K562 (cell line): ENCODE data around the gene PARP4. TPM values are rescaled to one million over a fixed set of nuclear protein-coding genes. Genes with fewer than 3 reads are reported as not detected.

Source experiments
- FOXA3 ChIP-seq, 2 experiments: fragments of 450-650 bp in 1 of 2; sonication (generic) in 1 of 2; formaldehyde crosslinking; IDR thresholded peaks in 1 of 2; conservative IDR thresholded peaks in 1 of 2; 2 replicates each; pipeline versions ENCODE4 v1.4.0 to v1.8.0; 2020 to 2022; ENCODE audit warnings: mild to moderate bottlenecking in 2 of 2, missing genetic modification reagents in 1 of 2
- ID3 ChIP-seq, 2 experiments: fragments of 250-450 bp in 1 of 2; fragments of 450-650 bp in 1 of 2; sonication (Bioruptor Pico) in 1 of 2; IDR thresholded peaks; 2 replicates each; pipeline versions ENCODE4 v1.6.1 to v1.8.0; 2016 to 2021; ENCODE audit warnings: mild to moderate bottlenecking in 2 of 2, moderate library complexity in 2 of 2, missing compliant biosample characterization in 1 of 2, missing genetic modification characterization in 1 of 2
- JUN ChIP-seq, 2 experiments: sonication (generic) in 1 of 2; formaldehyde crosslinking in 1 of 2; IDR thresholded peaks; 2 replicates each; pipeline versions ENCODE4 v1.6.1 to v1.8.0; 2012 to 2022; ENCODE audit warnings: borderline replicate concordance in 2 of 2, mild to moderate bottlenecking in 2 of 2, improper control_type of control experiment in 1 of 2, low read depth in 1 of 2, low read length in 1 of 2, missing genetic modification reagents in 1 of 2
- NR3C1 ChIP-seq: sonication (generic); formaldehyde crosslinking; IDR thresholded peaks from 2 replicates; pipeline ENCODE4 v1.8.1; 2022; ENCODE audit warnings: missing genetic modification reagents
- PATZ1 ChIP-seq: fragments of 250-450 bp; sonication (Bioruptor Pico); IDR thresholded peaks from 2 replicates; pipeline ENCODE4 v1.5.0; 2020; ENCODE audit warnings: mild to moderate bottlenecking, borderline replicate concordance
- RBBP5 ChIP-seq: fragments of 200-600 bp; sonication (generic); IDR thresholded peaks from 2 replicates; pipeline ENCODE4 v1.6.1; 2012; ENCODE audit warnings: borderline replicate concordance, mild to moderate bottlenecking, low read length, control low read depth, inconsistent platforms; ENCODE audit not compliant: insufficient read depth, poor library complexity, severe bottlenecking
- RBM25 ChIP-seq: fragments of 200-400 bp; formaldehyde crosslinking; IDR thresholded peaks from 2 replicates; pipeline ENCODE4 v1.6.1; 2018; ENCODE audit warnings: low read length, low read depth, moderate library complexity; ENCODE audit not compliant: severe bottlenecking
- THAP12 ChIP-seq: fragments of 250-450 bp; sonication (Bioruptor Pico); IDR thresholded peaks from 2 replicates; pipeline ENCODE4 v1.9.0; 2021; ENCODE audit warnings: mild to moderate bottlenecking, inconsistent platforms
- ZBTB7A ChIP-seq: IDR thresholded peaks from 2 replicates; pipeline ENCODE4 v1.6.1; 2011; ENCODE audit warnings: low read depth, mild to moderate bottlenecking, low read length, moderate library complexity, borderline replicate concordance; ENCODE audit not compliant: control insufficient read depth
- ZHX1 ChIP-seq: fragments of 150-350 bp; conservative IDR thresholded peaks from 2 replicates; pipeline ENCODE4 v1.6.1; 2014; ENCODE audit warnings: low read length
- ZNF184 ChIP-seq: sonication (generic); formaldehyde crosslinking; IDR thresholded peaks from 2 replicates; pipeline ENCODE4 v1.5.0; 2020; ENCODE audit warnings: missing genetic modification reagents
- polyA plus RNA-seq, 8 experiments: library from polyadenylated mRNA; depleted of rRNA in 4 of 8; stranded (reverse) in 5 of 8; unstranded in 3 of 8; fragments of >200 nt; fragmentation: Nextera tagmentation in 2 of 8; fragmentation: Illumina TruSeq in 1 of 8; extraction: Ambion mirVana in 2 of 8; extraction: Trizol in 1 of 8; gene quantifications; 2 replicates each; pipeline versions ENCODE4 v1.2.1 to v1.2.3, GENCODE V29; 2011 to 2014; ENCODE audit warnings: inconsistent platforms in 1 of 8, missing spikeins in 1 of 8
- total RNA-seq, 7 experiments: library from RNA; depleted of rRNA in 6 of 7; stranded (reverse); fragments of >200 nt in 6 of 7; fragmentation: Illumina TruSeq in 2 of 7; extraction: Trizol in 2 of 7; gene quantifications; 2 replicates each; pipeline versions ENCODE4 v1.2.1 to v1.2.3, GENCODE V29; 2011 to 2021; ENCODE audit warnings: low replicate concordance in 1 of 7

PARP4 gene
- total and polyA plus RNA-seq, 9 of the 15 experiments (the other 6 are each of a cell fraction or from before 2014, with no cell fraction given), result 6.3 to 26.3 (median 18.8) TPM

- TF ChIP-seq THAP12, result no peak
- no peak for TF ChIP-seq FOXA3 (CRISPR knock-in tag; conservative IDR thresholded peaks at IDR 0.05 in 1 of 2, IDR thresholded peaks at IDR 0.05 in 1 of 2)
- TF ChIP-seq ZHX1, result no peak
- no peak for TF ChIP-seq ZNF184 (CRISPR knock-in tag)
- TF ChIP-seq PATZ1, result no peak
- no peak for TF ChIP-seq RBM25
- no peak for TF ChIP-seq ID3 (CRISPR knock-in tag; IDR thresholded peaks at IDR 0.05)
- TF ChIP-seq ID3 (tag; IDR thresholded peaks at IDR 0.05), result no peak
- TF ChIP-seq RBBP5, result no peak
- TF ChIP-seq JUN (IDR thresholded peaks at IDR 0.05; ENCODE audit: borderline replicate concordance, low read depth, low read length), result no peak
- TF ChIP-seq JUN (CRISPR knock-in tag; IDR thresholded peaks at IDR 0.05; ENCODE audit: borderline replicate concordance), result no peak
- no peak for TF ChIP-seq ZBTB7A
- no peak for TF ChIP-seq NR3C1 (CRISPR knock-in tag)
These were observed 7.3 kb downstream of the PARP4 start (continued) for GRCh38 chr13:24505256-24505655.
